Neural cell (in vitro differentiated cells): ENCODE results near the gene LDLRAD2. TPM values are rescaled to one million over a fixed set of nuclear protein-coding genes. Genes with fewer than 3 reads are reported as not detected.

Experiments used
- H2AFZ ChIP-seq: fragments of 200-600, 300-800 bp; sonication (generic), shearing (Covaris generic); 2 replicates; pipeline ENCODE4 v1.6.0; 2014; ENCODE audit warnings: low read depth, mild to moderate bottlenecking, antibody characterized with exemption, low read length, moderate library complexity
- H3F3A ChIP-seq: fragments of 200-600 bp; shearing (Covaris generic); 2 replicates; pipeline ENCODE4 v1.6.1; 2016; ENCODE audit warnings: mild to moderate bottlenecking, moderate library complexity, mixed read lengths, antibody characterized with exemption, low read length; ENCODE audit not compliant: insufficient read depth, poor library complexity, severe bottlenecking
- H3K27ac ChIP-seq: fragments of 200-600, 300-800 bp; sonication (generic), shearing (Covaris generic); 2 replicates; pipeline ENCODE4 v1.5.1; 2014; ENCODE audit warnings: mild to moderate bottlenecking, low read length, moderate library complexity
- H3K27me3 ChIP-seq: fragments of 300-800, 200-600 bp; sonication (generic), shearing (Covaris generic); 2 replicates; pipeline ENCODE4 v1.6.0; 2014; ENCODE audit warnings: mild to moderate bottlenecking, low read depth, low read length, moderate library complexity; ENCODE audit not compliant: insufficient read depth
- H3K36me3 ChIP-seq: fragments of 300-800, 200-600 bp; sonication (generic), shearing (Covaris generic); 2 replicates; pipeline ENCODE4 v1.5.1; 2014; ENCODE audit warnings: mild to moderate bottlenecking, antibody characterized with exemption, low read length, moderate library complexity; ENCODE audit not compliant: insufficient read depth
- H3K4me2 ChIP-seq: fragments of 300-800, 200-600 bp; sonication (generic), shearing (Covaris generic); 2 replicates; pipeline ENCODE4 v1.6.0; 2014; ENCODE audit warnings: mild to moderate bottlenecking, low read length
- H3K4me3 ChIP-seq: fragments of 300-800, 200-600 bp; sonication (generic), shearing (Covaris generic); 2 replicates; pipeline ENCODE4 v1.5.1; 2014; ENCODE audit warnings: mild to moderate bottlenecking, low read length, moderate library complexity
- H3K79me2 ChIP-seq: fragments of 200-600 bp; shearing (Covaris generic); replicated peaks from 2 replicates; pipeline ENCODE4 v1.6.0; 2014; ENCODE audit warnings: mild to moderate bottlenecking, low read length, moderate library complexity; ENCODE audit not compliant: insufficient read depth
- H3K9ac ChIP-seq: fragments of 300-800, 200-600 bp; sonication (generic), shearing (Covaris generic); 2 replicates; pipeline ENCODE4 v1.6.1; 2016; ENCODE audit warnings: mild to moderate bottlenecking, low read length, mixed read lengths
- H3K9me2 ChIP-seq: fragments of 200-600 bp; shearing (Covaris generic); 2 replicates; pipeline ENCODE4 v1.6.1; 2016; ENCODE audit warnings: mild to moderate bottlenecking, low read length, mixed read lengths; ENCODE audit not compliant: insufficient read depth
- H3K9me3 ChIP-seq: fragments of 200-600, 300-800 bp; sonication (generic), shearing (Covaris generic); 2 replicates; pipeline ENCODE4 v1.6.1; 2016; ENCODE audit warnings: mild to moderate bottlenecking, mixed run types, low read length, moderate library complexity, mixed read lengths
- H4K20me1 ChIP-seq: fragments of 200-600 bp; shearing (Covaris generic); 2 replicates; pipeline ENCODE4 v1.6.1; 2016; ENCODE audit warnings: mild to moderate bottlenecking, mixed run types; ENCODE audit not compliant: insufficient read depth
- EP300 ChIP-seq: fragments of 450-650 bp; conservative IDR thresholded peaks from 2 replicates; pipeline ENCODE4 v1.6.1; 2014; ENCODE audit warnings: antibody characterized with exemption, mild to moderate bottlenecking, moderate library complexity; ENCODE audit not compliant: poor library complexity, severe bottlenecking
- EZH2 ChIP-seq: fragments of 200-600, 300-800 bp; shearing (Covaris generic), sonication (generic); IDR thresholded peaks from 2 replicates; pipeline ENCODE4 v1.6.1; 2014; ENCODE audit warnings: antibody characterized with exemption, low read length, borderline replicate concordance, mild to moderate bottlenecking; ENCODE audit not compliant: insufficient read depth, poor library complexity, severe bottlenecking
- MXI1 ChIP-seq: fragments of 450-650 bp; conservative IDR thresholded peaks from 2 replicates; pipeline ENCODE4 v1.6.1; 2014; ENCODE audit warnings: antibody characterized with exemption, mild to moderate bottlenecking; ENCODE audit not compliant: poor library complexity, severe bottlenecking
- POLR2AphosphoS5 ChIP-seq: IDR thresholded peaks from 2 replicates; pipeline ENCODE4 v1.6.1; 2012
- RAD21 ChIP-seq: fragments of 450-650 bp; conservative IDR thresholded peaks from 2 replicates; pipeline ENCODE4 v1.6.1; 2014; ENCODE audit warnings: antibody characterized with exemption, mild to moderate bottlenecking, moderate library complexity
- SMC3 ChIP-seq: fragments of 450-650 bp; conservative IDR thresholded peaks from 2 replicates; pipeline ENCODE4 v1.6.1; 2014; ENCODE audit warnings: antibody characterized with exemption, mild to moderate bottlenecking, moderate library complexity; ENCODE audit not compliant: poor library complexity
- TAF1 ChIP-seq: IDR thresholded peaks from 2 replicates; pipeline ENCODE4 v1.6.1; 2012; ENCODE audit warnings: low read depth
- polyA plus RNA-seq: library from polyadenylated mRNA; depleted of rRNA; stranded (reverse); fragments of >200 nt; gene quantifications from 2 replicates; pipeline ENCODE4 v1.2.3, GENCODE V29; 2014
- TF ChIP-seq, protein P1 (sequence below): fragments of 450-650 bp; IDR thresholded peaks from 2 replicates; pipeline ENCODE4 v1.5.1; 2014; ENCODE audit warnings: antibody characterized with exemption, mild to moderate bottlenecking, moderate library complexity; ENCODE audit not compliant: poor library complexity, severe bottlenecking
- TF ChIP-seq, protein P2 (sequence below): IDR thresholded peaks from 2 replicates; pipeline ENCODE4 v1.6.1; 2012; ENCODE audit warnings: borderline replicate concordance

Gene LDLRAD2
- polyA plus RNA-seq, 1 donor from 2014 or later: not detected

DNA sequence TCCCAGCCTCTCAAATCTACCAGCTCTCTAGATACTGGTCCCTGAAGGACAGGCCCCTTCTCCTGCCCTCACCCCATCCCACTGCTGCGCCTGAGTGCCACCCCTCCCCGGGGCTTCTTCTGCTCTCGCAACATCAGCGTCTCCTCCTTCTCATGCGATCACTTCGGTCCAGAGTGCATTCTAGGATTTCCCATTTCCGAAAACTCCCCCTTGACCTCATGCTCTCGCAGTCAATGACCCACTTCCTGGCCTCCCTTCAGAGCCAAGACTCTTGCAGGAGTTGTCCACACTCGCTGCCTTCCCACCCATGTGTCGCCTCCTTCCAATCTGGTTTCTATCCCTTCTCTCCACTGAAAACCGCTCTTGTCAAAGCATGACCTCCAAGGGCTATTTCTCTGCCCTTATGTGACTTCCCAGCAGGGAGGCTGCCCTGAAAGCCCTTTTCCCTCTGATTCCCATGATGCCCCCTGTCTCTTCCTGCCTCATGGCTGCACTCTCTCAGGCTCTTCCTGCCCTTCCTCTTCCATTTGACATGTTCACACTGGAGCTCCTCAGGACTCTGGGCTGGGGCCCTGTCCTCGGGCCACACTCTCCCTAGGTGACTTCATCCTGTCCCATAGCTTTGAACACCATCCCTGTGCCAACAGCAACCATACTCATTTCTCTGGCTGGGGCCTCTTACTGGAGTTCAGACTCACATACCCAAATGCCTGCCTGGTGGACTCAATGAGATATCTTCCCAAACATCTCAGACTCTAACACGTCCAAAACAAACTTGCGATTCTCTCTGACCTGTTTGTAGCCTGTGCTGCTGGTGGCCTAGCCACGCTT is 46.0 kb downstream of the LDLRAD2 start:
- H3K4me3 ChIP-seq: no peak overlapping the region

DNA sequence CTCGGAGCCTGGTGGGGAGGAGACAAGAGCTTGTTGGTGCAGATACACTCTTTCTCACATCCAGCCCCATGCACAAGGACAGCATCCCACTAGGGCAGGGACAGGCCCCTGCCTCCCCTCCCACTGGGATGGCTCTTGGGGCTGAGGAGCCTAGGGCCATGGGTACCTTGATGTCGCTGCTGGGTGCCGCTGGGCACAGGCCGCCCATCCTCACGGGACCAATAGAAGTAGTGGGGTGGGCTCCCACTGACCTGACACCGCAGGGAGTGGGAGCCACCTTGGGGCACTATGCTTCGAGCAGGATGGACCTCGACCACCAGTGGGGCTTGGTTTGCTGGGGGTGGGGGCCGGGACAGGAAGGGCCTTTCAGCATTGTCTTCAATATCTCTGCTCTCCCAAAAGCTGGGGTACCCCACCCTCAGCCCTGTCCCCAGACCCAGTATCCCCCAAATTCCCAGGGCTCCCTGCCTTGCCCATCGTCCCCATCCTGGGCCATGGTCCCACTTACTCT is 47.7 kb downstream of the LDLRAD2 start:
- H3K27me3 ChIP-seq: no peaks in the 10 kb centered on the region
- no peak overlapping the region for H3K4me2 ChIP-seq
- H4K20me1 ChIP-seq: no peaks in the 10 kb centered on the region
- H3F3A ChIP-seq: no peaks in the 10 kb centered on the region
- H3K9me2 ChIP-seq: no peaks in the 10 kb centered on the region
- H3K4me3 ChIP-seq: no peak overlapping the region
- H3K79me2 ChIP-seq: no peaks in the 10 kb centered on the region
- no peaks in the 10 kb centered on the region for H3K9me3 ChIP-seq
- H2AFZ ChIP-seq: no peak overlapping the region
- no peak overlapping the region for H3K27ac ChIP-seq
- H3K9ac ChIP-seq: no peak overlapping the region
- TF ChIP-seq SMC3 (no peak), EZH2 (no peak), EP300 (no peak), POLR2AphosphoS5 (no peak), TAF1 (no peak), RAD21 (no peak), MXI1 (no peak)
- TF ChIP-seq, protein P1, sequence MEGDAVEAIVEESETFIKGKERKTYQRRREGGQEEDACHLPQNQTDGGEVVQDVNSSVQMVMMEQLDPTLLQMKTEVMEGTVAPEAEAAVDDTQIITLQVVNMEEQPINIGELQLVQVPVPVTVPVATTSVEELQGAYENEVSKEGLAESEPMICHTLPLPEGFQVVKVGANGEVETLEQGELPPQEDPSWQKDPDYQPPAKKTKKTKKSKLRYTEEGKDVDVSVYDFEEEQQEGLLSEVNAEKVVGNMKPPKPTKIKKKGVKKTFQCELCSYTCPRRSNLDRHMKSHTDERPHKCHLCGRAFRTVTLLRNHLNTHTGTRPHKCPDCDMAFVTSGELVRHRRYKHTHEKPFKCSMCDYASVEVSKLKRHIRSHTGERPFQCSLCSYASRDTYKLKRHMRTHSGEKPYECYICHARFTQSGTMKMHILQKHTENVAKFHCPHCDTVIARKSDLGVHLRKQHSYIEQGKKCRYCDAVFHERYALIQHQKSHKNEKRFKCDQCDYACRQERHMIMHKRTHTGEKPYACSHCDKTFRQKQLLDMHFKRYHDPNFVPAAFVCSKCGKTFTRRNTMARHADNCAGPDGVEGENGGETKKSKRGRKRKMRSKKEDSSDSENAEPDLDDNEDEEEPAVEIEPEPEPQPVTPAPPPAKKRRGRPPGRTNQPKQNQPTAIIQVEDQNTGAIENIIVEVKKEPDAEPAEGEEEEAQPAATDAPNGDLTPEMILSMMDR: no peak
- TF ChIP-seq, protein P2, sequence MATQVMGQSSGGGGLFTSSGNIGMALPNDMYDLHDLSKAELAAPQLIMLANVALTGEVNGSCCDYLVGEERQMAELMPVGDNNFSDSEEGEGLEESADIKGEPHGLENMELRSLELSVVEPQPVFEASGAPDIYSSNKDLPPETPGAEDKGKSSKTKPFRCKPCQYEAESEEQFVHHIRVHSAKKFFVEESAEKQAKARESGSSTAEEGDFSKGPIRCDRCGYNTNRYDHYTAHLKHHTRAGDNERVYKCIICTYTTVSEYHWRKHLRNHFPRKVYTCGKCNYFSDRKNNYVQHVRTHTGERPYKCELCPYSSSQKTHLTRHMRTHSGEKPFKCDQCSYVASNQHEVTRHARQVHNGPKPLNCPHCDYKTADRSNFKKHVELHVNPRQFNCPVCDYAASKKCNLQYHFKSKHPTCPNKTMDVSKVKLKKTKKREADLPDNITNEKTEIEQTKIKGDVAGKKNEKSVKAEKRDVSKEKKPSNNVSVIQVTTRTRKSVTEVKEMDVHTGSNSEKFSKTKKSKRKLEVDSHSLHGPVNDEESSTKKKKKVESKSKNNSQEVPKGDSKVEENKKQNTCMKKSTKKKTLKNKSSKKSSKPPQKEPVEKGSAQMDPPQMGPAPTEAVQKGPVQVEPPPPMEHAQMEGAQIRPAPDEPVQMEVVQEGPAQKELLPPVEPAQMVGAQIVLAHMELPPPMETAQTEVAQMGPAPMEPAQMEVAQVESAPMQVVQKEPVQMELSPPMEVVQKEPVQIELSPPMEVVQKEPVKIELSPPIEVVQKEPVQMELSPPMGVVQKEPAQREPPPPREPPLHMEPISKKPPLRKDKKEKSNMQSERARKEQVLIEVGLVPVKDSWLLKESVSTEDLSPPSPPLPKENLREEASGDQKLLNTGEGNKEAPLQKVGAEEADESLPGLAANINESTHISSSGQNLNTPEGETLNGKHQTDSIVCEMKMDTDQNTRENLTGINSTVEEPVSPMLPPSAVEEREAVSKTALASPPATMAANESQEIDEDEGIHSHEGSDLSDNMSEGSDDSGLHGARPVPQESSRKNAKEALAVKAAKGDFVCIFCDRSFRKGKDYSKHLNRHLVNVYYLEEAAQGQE: no peak
- no peaks in the 10 kb centered on the region for H3K36me3 ChIP-seq

More for the DNA sequence above, 46.0 kb downstream of the LDLRAD2 start:
- H3F3A ChIP-seq: no peaks in the 10 kb centered on the region
- H3K27ac ChIP-seq: no peak overlapping the region
- no peak overlapping the region for H2AFZ ChIP-seq
- H3K9ac ChIP-seq: no peak overlapping the region
- H4K20me1 ChIP-seq: no peaks in the 10 kb centered on the region
- no peaks in the 10 kb centered on the region for H3K36me3 ChIP-seq
- H3K79me2 ChIP-seq: no peaks in the 10 kb centered on the region
- H3K4me2 ChIP-seq: no peak overlapping the region
- H3K27me3 ChIP-seq: no peaks in the 10 kb centered on the region
- H3K9me2 ChIP-seq: no peaks in the 10 kb centered on the region
- H3K9me3 ChIP-seq: no peaks in the 10 kb centered on the region
- TF ChIP-seq SMC3 (no peak), EZH2 (no peak), TAF1 (no peak), EP300 (no peak), MXI1 (no peak), POLR2AphosphoS5 (no peak)
- TF ChIP-seq, protein P1: no peak
- TF ChIP-seq, protein P2: no peak
